GM12874 (cell line): ENCODE results near the gene CADPS.

Experiments
- CTCF ChIP-seq: IDR thresholded peaks from 2 replicates; pipeline ENCODE4 v1.5.1; 2011; ENCODE audit warnings: low read depth, mild to moderate bottlenecking, control low read depth, low read length, moderate library complexity; ENCODE audit not compliant: insufficient read depth

Gene CADPS

DNA sequence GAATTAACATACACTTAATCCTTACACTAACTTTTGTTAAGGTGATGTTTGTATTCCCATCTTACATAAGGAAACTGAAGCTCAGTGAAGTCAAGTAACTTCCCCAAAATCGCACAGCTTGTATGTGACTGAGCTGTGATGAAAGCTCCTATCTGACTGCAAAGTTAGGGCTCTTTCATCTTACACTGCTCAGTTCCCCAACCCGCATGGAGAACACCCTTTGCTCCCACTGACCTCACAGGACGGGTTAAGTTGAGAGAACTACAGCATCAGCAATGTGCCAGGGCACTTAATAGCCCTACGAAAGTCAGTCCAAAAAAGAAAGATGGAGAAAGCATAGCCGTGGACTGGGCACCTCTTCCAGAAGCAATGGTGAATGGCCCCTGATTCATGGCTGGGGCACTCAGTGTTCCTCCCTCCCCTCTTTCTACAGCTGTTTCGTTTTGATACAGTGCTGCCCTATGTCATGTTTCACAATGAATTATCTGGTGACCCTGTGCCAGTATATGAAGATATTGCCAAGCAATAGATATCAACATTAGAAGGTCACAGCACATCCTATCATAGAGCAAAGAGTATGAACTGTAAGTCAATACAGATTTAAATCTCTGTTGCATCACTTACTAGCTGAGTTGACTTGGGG is 38.0 kb downstream of the CADPS start:
- no peak for TF ChIP-seq CTCF

GRCh38 chr3:62835554-62836236 is 39.5 kb downstream of the CADPS start:
- no peak for TF ChIP-seq CTCF

DNA sequence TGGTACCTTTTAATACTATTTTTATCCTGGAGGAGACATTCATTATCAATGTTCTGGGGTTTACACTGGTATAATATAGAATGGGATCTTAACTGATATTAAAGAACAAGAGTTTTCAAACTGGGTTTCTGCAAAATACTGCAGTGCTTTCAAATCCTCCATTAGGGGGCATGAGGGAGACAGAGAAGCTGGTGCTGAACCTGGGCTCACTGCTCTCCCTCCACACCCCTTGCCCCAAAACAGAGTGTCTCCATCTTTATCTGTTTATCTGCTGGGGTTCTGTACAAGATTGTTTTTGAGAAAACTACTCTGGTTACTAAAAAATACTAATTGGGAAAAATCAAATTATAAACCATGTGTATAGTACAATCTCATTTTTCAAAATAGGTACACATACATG is 41.7 kb downstream of the CADPS start:
- peak; percentile 21; the same call in 1 of the 2 replicates for TF ChIP-seq CTCF

DNA sequence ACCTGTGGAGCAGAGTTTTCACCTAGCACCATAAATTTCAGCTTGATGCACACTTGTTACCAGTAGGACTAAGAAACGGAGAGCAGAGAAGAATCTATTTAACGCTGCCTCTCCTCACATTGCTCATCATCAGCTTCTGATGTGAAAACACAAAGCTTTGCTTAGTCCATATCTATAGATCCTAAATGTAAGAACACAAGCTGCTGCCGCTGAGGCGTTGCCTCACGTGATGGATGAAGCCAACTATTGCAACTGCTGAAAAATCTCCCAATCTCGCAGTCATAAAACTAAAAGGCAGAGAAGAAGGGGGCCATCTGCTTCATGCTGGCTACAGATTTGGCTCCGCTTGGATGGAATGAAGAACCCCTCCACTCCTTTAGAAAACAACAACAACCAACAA is 42.7 kb downstream of the CADPS start:
- TF ChIP-seq CTCF: no peak

- TF ChIP-seq CTCF: no peak
Measured at GRCh38 chr3:62830727-62831322, 44.4 kb downstream of the CADPS start.

GRCh38 chr3:62827550-62827949 is 47.7 kb downstream of the CADPS start:
- TF ChIP-seq CTCF: no peak

DNA sequence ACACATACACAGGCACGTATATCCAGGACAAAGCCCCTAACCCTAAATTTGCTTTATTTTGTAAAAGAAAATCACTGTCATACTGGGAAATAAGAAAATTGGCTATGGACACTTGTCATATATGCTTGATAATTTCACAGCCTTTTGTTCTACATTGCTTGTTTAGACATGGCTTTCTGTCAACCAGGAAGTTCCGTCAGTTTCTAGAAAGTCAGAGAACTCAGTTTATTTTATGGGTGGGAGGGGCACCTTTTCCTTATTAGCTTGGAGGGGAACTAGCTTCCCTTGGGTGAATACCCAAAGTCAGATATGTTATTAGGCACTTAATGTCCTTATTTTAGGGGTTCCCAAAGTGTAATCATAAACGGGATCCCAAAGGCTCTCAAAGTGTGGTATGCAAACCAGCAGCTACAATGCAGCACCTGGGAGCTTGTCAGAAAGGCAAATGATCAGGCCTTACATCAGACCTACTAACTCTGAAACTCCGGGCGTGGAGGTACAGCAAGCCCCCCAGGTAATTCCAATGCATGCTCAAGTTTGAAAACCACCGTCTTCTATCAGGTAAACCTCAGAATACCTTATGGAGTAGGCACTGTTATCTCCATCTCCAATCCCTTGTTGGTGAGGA is 50.1 kb downstream of the CADPS start:
- no peak for TF ChIP-seq CTCF
